SK-N-MC (cell line): Measurements from ENCODE around the gene RHEB.

Source experiments
- DNase-seq: peaks from one replicate; pipeline ENCODE4 v3.0.0-alpha.2; 2011; ENCODE audit warnings: low read depth, low spot score
- H3K27ac ChIP-seq: fragments of 200-600 bp; sonication (generic); 2 replicates; pipeline ENCODE4 v1.5.1; 2016; ENCODE audit warnings: mixed run types
- H3K36me3 ChIP-seq: fragments of 200-600 bp; sonication (generic); 2 replicates; pipeline ENCODE4 v1.6.1; 2017; ENCODE audit warnings: antibody characterized with exemption, low read length, mixed read lengths; ENCODE audit not compliant: insufficient read depth
- H3K4me3 ChIP-seq: fragments of 200-600 bp; sonication (generic); 2 replicates; pipeline ENCODE4 v1.5.1; 2016
- H3K9ac ChIP-seq: fragments of 200-600 bp; sonication (generic); 2 replicates; pipeline ENCODE4 v1.8.0; 2017; ENCODE audit warnings: mixed run types, mixed read lengths; ENCODE audit not compliant: insufficient read length
- H3K9me3 ChIP-seq: fragments of 200-600 bp; sonication (generic); 2 replicates; pipeline ENCODE4 v1.6.1; 2017; ENCODE audit warnings: low read depth, mild to moderate bottlenecking, antibody characterized with exemption, low read length, moderate library complexity, mixed read lengths
- EZH2 ChIP-seq: fragments of 200-600 bp; sonication (generic); IDR thresholded peaks from one replicate; pipeline ENCODE4 v1.6.1; 2017; ENCODE audit warnings: antibody characterized with exemption
- FOXP2 ChIP-seq: optimal IDR thresholded peaks from 2 replicates; pipeline ENCODE3; 2011; ENCODE audit warnings: mild to moderate bottlenecking, moderate library complexity; ENCODE audit not compliant: insufficient read depth; ENCODE audit errors: extremely low read length, control extremely low read depth
- POLR2AphosphoS5 ChIP-seq: IDR thresholded peaks from 2 replicates; pipeline ENCODE4 v1.6.1; 2012; ENCODE audit warnings: mild to moderate bottlenecking, low read depth, low read length, borderline replicate concordance

The RHEB gene

DNA sequence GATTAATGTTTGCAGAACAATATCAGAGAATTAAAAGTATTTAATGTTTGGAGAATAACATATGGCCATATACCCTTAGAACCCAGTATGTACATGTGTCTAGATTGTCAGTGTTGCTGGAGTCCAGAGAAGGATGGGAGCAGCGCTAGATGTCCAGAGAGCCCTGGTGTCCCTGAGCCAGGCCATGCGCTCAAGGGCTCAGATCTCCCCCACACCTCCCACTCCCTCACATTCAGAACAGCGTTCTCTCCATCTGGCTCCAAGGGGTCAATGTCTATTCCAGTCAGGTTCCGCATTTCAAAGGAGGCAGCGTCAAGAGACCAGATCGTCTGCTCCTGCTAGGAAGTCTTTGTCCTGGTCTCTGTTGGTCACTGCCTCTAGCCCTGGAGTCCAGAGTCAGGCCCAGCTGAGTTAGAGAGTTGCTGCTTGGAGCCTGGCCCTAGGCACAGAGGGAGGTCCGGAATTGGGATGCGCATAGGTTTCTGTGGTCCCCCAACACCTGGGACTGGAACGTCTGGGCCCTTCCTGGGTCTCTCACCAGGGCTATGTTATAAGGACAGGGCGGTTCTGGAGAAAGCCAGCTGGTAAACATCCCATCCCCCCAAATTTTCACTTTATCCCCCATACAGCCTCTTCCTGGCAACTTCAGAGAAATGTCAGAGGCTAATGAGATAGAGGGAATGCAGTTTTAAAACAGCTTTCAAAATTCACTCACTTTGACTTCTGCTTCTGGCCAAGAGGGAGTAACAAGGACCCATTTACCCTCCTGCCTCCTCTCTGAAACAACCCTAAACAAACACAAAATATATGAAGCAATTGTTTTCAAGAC is 103.4 kb downstream of the RHEB start:
- Histone ChIP-seq H3K36me3 (no peaks in the 10 kb centered on the region), H3K9me3 (no peaks in the 10 kb centered on the region), H3K4me3 (no peak overlapping the region), H3K9ac (no peak overlapping the region), H3K27ac (no peak overlapping the region)
- DNase-seq: no peak
- no peak for TF ChIP-seq FOXP2
- no peak for TF ChIP-seq EZH2
- TF ChIP-seq POLR2AphosphoS5: no peak
